GM23248 (cell line): Measurements from ENCODE around the gene HPRT1.

Experiments
- EZH2 ChIP-seq: fragments of 200-600 bp; sonication (generic); IDR thresholded peaks from 2 replicates; pipeline ENCODE4 v1.6.1; 2018; ENCODE audit warnings: antibody characterized with exemption, mild to moderate bottlenecking; ENCODE audit not compliant: insufficient read depth, poor library complexity, severe bottlenecking
- EZH2phosphoT487 ChIP-seq: fragments of 200-600 bp; sonication (generic); IDR thresholded peaks from 2 replicates; pipeline ENCODE4 v1.6.1; 2018; ENCODE audit warnings: antibody characterized with exemption, moderate library complexity, mild to moderate bottlenecking, low read depth; ENCODE audit not compliant: insufficient read depth

DNA sequence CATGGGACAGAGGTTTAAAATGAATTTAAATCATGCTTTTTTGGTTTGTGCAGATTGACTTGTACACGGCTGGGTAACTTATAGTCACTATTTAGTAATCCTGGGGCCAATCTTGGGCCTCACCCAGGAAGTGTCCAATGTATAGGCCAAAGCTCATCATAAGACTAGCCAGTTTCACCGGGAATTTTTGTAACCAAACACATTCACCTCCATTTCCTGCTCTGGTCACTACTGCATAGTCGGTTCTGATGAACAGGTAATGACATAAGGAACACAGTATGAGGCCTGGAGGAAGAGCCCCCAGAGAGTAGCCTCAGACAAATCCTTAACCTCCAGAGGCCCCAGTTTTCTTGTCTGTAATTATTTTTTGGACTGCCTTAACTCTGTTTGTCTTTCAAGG, 81.9 kb downstream of the HPRT1 start:
- TF ChIP-seq EZH2phosphoT487 (no peak), EZH2 (no peak)
